Lower leg skin (tissue), 3 donors: ENCODE measurements around the gene MCAT.

ENCODE experiments used
- CTCF ChIP-seq, 3 donors: fragments of 450-650 bp; IDR thresholded peaks; one replicate each; pipeline ENCODE4 v1.5.1; 2016; ENCODE audit warnings: antibody characterized with exemption in 3 of 3, mild to moderate bottlenecking in 3 of 3, moderate library complexity in 2 of 3
- POLR2A ChIP-seq, 2 donors: fragments of 450-650 bp; IDR thresholded peaks; one replicate each; pipeline ENCODE4 v1.6.1; 2016 to 2017; ENCODE audit warnings: antibody characterized with exemption in 2 of 2, mild to moderate bottlenecking in 1 of 2, moderate library complexity in 1 of 2

GRCh38 chr22:43174941-43175531 is 31.8 kb upstream of the MCAT start:
- TF ChIP-seq CTCF (IDR thresholded peaks at IDR 0.05) (no peak), POLR2A (IDR thresholded peaks at IDR 0.05) (no peak)
